ENCODE results near the gene FGF14. TPM values are rescaled to one million over a fixed set of nuclear protein-coding genes. Genes with fewer than 3 reads are reported as not detected.

FGF14 gene
- polyA plus RNA-seq, 1 donor (not counting 4 experiments of a cell fraction or from before 2014, with no cell fraction given): 0.09 TPM

DNA sequence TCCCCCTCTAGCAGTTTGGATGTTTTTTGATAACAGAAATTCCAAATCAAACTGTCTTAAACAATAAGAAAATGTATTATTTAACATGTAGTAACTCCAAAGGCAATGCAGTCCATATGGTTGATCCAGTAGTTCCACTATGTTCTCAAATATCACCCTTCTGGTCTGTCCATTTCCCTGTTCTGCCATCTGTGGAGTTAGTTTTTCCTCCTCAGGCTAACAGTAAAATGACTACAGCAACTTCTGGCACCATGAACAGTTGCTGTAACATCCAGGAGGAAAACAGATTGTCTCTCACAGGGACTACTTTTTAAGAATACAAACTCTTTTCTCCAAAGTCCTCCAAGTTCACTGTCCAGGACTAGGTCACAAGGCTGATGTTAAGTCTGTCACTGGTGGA, 455.4 kb downstream of the FGF14 start:
- Histone ChIP-seq H3K4me2 (ENCODE audit: control insufficient read depth, extremely low read depth, insufficient read depth, low read depth, low read length) (no peak overlapping the region), H3K4me1 (ENCODE audit: control insufficient read depth, extremely low read depth, insufficient read depth, low read length) (no peaks in the 10 kb centered on the region), H3K27me3 (ENCODE audit: control insufficient read depth, extremely low read depth, insufficient read depth, low read length) (no peaks in the 10 kb centered on the region), H3K36me3 (ENCODE audit: control insufficient read depth in 2 of 2, extremely low read depth in 1 of 2, insufficient read depth in 2 of 2, low read length in 2 of 2) (no peaks in the 10 kb centered on the region), H2AFZ (ENCODE audit: control insufficient read depth, low read length) (no peak overlapping the region), H4K20me1 (ENCODE audit: control insufficient read depth, extremely low read depth, insufficient read depth, low read length) (no peaks in the 10 kb centered on the region), H3K9ac (ENCODE audit: control insufficient read depth, extremely low read depth, insufficient read depth, low read length) (no peak overlapping the region), H3K4me3 (ENCODE audit: control insufficient read depth in 2 of 3, extremely low read depth in 1 of 3, insufficient read depth in 2 of 3, low read depth in 1 of 3, low read length in 3 of 3) (no peak overlapping the region), H3K27ac (ENCODE audit: control insufficient read depth, insufficient read depth, low read length) (no peak overlapping the region), H3K79me2 (ENCODE audit: control insufficient read depth, insufficient read depth, low read length) (no peaks in the 10 kb centered on the region), H3K9me1 (ENCODE audit: control insufficient read depth, extremely low read depth, insufficient read depth, low read length) (no peaks in the 10 kb centered on the region), H3K9me3 (ENCODE audit: control insufficient read depth, low read depth, low read length) (no peaks in the 10 kb centered on the region)
- dilution Hi-C loops (cut with MboI; ENCODE audit: extremely low pct_ligation_motif_present, low sequenced_read_pairs): no loop called here
- DNase-seq (ENCODE audit: low read depth, low spot score) (no peak), FAIRE-seq (no peak)
- TF ChIP-seq, protein P1, sequence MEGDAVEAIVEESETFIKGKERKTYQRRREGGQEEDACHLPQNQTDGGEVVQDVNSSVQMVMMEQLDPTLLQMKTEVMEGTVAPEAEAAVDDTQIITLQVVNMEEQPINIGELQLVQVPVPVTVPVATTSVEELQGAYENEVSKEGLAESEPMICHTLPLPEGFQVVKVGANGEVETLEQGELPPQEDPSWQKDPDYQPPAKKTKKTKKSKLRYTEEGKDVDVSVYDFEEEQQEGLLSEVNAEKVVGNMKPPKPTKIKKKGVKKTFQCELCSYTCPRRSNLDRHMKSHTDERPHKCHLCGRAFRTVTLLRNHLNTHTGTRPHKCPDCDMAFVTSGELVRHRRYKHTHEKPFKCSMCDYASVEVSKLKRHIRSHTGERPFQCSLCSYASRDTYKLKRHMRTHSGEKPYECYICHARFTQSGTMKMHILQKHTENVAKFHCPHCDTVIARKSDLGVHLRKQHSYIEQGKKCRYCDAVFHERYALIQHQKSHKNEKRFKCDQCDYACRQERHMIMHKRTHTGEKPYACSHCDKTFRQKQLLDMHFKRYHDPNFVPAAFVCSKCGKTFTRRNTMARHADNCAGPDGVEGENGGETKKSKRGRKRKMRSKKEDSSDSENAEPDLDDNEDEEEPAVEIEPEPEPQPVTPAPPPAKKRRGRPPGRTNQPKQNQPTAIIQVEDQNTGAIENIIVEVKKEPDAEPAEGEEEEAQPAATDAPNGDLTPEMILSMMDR (optimal IDR thresholded peaks at IDR 0.05 in 1 of 3, IDR thresholded peaks at IDR 0.05 in 1 of 3, conservative IDR thresholded peaks at IDR 0.05 in 1 of 3; ENCODE audit: extremely low read depth in 1 of 3, insufficient read depth in 2 of 3, low read length in 3 of 3): no peak
- no peak for TF ChIP-seq EZH2 (IDR thresholded peaks at IDR 0.05; ENCODE audit: low read length)

DNA sequence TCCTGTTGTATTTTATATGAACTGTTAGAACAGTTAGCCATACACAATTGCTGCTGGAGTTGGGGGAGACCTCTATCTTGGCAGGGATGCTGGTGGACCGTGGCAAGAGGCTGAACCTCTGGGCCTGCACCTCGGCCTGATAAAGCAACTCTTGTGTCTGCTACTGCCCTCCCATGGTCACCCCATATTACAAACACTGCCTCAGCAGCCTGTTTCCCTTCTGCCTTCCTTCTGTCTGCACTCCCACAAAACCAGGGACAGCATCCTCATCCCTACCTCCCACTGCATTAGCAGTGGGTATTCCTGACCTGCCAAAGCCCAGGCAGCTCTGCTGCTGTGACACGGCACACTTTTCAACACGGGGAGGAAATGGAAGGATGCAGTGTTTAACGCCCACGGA, 456.4 kb downstream of the FGF14 start:
- H2AFZ ChIP-seq (ENCODE audit: control insufficient read depth, low read length): no peak overlapping the region
- dilution Hi-C loops (cut with MboI; ENCODE audit: extremely low pct_ligation_motif_present, low sequenced_read_pairs): no loop called here

More for the DNA sequence above, 456.4 kb downstream of the FGF14 start:
- H3K79me2 ChIP-seq (ENCODE audit: control insufficient read depth, insufficient read depth, low read length): no peaks in the 10 kb centered on the region
- no peak overlapping the region for H3K4me3 ChIP-seq (ENCODE audit: control insufficient read depth in 2 of 3, extremely low read depth in 1 of 3, insufficient read depth in 2 of 3, low read depth in 1 of 3, low read length in 3 of 3)
- no peak overlapping the region for H3K9ac ChIP-seq (ENCODE audit: control insufficient read depth, extremely low read depth, insufficient read depth, low read length)
- H3K36me3 ChIP-seq (ENCODE audit: control insufficient read depth in 2 of 2, extremely low read depth in 1 of 2, insufficient read depth in 2 of 2, low read length in 2 of 2): no peaks in the 10 kb centered on the region
- no peaks in the 10 kb centered on the region for H4K20me1 ChIP-seq (ENCODE audit: control insufficient read depth, extremely low read depth, insufficient read depth, low read length)
- H3K4me1 ChIP-seq (ENCODE audit: control insufficient read depth, extremely low read depth, insufficient read depth, low read length): no peaks in the 10 kb centered on the region
- no peak for TF ChIP-seq EZH2 (IDR thresholded peaks at IDR 0.05; ENCODE audit: low read length)
- TF ChIP-seq, protein P1 (optimal IDR thresholded peaks at IDR 0.05 in 1 of 3, IDR thresholded peaks at IDR 0.05 in 1 of 3, conservative IDR thresholded peaks at IDR 0.05 in 1 of 3; ENCODE audit: extremely low read depth in 1 of 3, insufficient read depth in 2 of 3, low read length in 3 of 3): peak in 1 of 3 experiments; percentile 17
- no peaks in the 10 kb centered on the region for H3K9me3 ChIP-seq (ENCODE audit: control insufficient read depth, low read depth, low read length)
- no peaks in the 10 kb centered on the region for H3K9me1 ChIP-seq (ENCODE audit: control insufficient read depth, extremely low read depth, insufficient read depth, low read length)
- H3K27ac ChIP-seq (ENCODE audit: control insufficient read depth, insufficient read depth, low read length): no peak overlapping the region
- DNase-seq (ENCODE audit: low read depth, low spot score) (no peak), FAIRE-seq (no peak)
- no peaks in the 10 kb centered on the region for H3K27me3 ChIP-seq (ENCODE audit: control insufficient read depth, extremely low read depth, insufficient read depth, low read length)
- no peak overlapping the region for H3K4me2 ChIP-seq (ENCODE audit: control insufficient read depth, extremely low read depth, insufficient read depth, low read depth, low read length)

Data from keratinocyte (primary cell).